ENCODE results near the gene CUBN.
"Not testable (repeated sequence)": the region's sequence is repeated elsewhere in the genome, so short reads cannot be mapped to it uniquely, and the experiment has no call there.

The CUBN gene

DNA sequence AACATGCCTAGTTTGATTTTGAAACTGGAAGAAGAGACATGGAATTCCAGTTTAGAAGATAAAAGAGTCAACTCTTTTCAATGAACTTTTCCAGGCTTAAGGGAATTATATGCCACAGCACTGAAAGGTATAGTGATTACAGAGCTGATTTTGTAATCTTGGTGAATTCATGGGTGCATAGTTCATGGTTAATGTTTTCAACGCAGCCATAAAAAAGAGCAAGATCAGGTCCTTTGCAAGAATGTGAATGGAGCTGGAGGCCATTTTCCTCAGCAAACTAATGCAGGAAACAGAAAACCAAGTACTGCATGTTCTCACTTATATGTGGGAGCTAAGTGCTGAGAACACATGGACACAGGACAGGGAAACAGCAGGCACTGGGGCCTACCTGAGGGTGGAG is 94.2 kb downstream of the CUBN start:
- no peak for DNase-seq

DNA sequence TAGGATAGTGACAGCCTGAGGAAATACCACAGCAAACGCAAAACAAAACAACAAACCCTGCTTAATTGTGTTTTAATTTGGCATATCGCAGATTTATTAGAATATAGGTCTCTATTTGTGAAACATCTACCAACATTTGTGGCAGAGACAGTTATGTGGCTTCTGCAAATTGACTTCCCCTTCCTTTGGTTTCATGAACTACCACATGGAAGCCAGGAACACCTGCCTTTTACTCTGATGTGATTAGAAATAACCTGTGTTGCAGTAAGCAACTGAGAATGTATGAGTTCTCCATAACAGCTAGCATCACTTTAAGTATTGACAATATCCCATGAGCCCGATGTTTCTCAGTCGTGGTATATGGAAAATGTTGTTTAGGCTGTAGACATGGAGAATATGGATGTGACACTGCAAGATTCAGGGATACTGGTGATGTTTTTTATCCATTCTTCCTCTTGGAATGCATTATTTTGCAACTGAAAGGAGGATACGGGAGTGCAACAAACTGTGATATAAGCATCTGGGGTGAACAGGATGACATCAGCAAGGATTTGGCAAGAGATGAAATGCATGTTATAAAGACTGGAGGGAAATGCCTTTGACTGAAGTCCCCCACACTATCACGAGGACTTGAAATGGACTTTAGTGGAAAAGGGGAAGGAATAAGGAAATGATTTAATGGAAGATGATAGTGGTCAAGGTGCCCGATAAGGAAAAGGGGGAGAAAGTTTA is 95.9 kb downstream of the CUBN start:
- DNase-seq, result peak; percentile 49 to 57

DNA sequence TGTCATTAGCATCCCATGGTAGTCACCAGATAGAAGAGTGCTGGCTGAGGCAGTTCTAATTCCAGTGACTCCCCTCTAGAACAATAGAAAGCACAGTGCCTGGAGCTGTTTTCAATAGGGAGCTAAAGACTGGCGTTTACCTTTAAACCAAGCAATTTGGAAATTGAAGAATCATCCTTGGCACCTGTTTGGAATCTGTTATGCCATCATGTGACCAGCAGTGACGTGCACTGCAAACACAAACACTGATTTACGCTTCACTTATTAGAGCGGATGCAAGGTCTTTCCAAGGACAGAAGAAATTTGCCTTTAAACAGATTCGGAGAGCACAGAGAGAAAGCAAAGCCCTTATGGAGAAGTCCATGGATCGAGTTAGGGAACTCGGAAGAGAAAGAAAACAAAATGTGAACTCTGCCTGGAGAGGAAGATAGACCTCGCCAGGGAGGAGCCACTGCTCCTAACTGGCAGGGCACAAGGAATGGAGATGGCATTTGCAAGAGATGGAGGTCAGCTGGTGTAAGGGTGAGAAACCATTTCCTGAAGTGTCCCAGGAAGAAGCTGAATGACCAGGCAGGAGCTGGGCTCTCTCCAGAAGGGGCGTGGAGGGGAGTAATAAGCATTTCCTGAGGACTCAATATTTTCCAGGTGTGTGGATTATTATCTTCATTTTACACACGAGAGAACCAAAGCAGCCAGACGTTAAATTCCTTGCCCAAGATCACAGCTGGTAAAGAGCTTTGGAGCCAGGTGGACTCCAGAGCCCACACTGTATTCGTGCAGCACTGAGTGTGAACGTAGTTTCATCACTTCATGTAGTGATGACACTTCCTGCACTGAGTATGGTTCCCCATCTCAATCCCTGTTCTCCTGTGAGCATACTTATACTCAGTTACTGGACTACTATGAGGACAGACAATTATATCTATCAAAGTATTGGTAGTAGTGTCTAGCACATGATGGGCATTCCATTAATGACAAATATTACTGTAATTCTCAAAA is 97.7 kb downstream of the CUBN start:
- DNase-seq, result peak; percentile 59 to 61

DNA sequence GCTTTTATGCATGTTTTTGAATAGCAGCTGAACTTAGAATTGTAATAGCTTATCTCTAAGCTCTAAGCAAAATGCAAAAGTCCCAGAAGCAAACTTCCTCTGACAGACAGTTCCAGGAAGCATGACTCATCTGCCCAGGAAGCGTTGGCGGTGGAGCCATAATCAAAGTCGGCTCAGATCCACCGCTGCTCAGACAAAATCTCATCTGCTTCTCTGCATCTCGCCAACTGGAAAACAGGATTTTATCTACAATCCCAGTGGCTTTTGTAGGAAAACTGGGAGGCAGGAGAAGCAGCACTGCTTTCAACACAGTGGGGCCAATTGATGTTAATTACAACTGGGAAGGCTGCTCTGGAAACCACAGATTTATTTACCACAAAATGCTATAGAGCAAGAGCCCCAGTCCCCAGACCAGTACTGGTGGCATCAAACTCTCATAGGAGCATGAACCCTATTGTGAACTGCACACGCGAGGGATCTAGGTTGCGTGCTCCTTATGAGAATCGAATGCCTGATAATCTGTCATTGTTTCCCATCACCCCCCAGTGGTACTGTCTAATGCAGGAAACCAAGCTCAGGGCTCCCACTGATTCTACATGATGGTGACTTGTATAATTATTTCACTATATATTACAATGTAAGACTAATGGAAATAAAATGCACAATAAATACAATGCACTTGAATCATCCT is 99.9 kb downstream of the CUBN start:
- peak; percentile 90 to 92 for DNase-seq

DNA sequence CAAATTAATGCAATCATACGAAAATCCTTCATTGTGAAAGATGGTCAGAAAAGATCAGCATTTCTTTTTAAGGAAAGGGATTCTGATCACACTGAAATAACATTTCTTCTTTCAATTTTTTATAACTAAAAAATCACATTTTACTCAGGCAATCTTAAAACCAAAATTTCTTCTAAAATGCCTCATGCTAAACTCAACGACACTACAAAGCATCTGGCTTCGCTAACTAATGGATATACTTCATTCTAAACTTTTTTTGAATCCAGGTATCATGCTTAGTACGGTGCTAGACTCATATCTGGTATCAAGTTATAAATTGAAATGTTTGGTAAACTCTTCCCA is 100.4 kb downstream of the CUBN start:
- DNase-seq, result no peak

DNA sequence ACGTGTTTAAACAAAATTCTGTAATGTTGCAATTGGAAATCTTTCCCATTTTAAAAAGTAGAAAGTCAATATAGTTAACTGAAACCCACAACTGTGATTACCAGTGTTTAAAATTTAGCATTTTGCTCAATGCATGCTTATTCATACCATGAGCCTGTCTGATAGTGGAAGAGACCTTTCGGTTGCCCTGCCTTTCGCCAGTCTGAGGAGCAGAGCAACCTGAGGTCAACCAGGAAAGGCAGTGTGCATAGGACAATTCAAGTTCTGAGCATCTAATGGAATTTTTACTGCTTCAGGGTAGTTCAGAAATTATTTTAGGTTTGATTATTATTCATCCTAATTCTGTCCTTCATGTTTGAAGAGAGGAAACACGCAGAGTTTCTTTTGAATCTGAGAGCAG is 100.8 kb downstream of the CUBN start:
- DNase-seq, result peak in 1 of 2 donors; percentile 14

DNA sequence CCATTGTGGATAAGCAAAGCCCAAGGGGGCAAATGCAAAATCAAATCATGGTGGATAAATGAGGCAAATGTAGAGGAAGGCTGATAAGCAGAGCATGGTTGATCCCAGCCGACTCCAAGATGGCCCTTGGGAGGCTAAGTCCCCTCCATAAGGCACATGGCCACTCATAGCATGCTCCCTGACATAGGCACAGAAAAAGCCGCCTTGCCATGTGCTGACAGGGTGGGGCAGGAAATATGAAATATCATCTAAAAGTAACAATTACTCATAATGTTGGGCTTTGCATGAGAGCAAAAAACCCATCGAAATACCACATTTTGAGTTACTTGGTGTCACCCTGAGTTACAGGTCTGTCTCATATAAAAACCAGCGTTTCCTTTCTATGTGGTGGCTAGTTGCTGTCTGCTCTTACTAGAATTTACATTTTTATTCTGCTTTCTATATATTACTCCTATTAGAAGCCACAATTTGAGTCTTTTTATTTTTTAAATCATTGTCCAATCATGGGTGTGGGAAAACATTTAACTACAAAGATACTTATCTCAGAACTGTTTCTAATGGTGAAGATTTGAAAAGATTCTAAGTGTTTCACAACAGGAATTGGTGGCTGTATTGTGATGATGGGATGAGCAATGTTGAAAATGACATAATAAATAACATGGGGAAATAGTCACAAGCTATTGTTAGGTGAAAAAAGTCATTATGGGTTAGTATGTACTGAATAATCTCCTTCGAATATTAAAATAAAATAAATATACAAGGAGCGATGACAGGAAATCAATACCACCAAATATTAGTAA is 102.7 kb downstream of the CUBN start:
- DNase-seq, result peak; percentile 53 to 75

DNA sequence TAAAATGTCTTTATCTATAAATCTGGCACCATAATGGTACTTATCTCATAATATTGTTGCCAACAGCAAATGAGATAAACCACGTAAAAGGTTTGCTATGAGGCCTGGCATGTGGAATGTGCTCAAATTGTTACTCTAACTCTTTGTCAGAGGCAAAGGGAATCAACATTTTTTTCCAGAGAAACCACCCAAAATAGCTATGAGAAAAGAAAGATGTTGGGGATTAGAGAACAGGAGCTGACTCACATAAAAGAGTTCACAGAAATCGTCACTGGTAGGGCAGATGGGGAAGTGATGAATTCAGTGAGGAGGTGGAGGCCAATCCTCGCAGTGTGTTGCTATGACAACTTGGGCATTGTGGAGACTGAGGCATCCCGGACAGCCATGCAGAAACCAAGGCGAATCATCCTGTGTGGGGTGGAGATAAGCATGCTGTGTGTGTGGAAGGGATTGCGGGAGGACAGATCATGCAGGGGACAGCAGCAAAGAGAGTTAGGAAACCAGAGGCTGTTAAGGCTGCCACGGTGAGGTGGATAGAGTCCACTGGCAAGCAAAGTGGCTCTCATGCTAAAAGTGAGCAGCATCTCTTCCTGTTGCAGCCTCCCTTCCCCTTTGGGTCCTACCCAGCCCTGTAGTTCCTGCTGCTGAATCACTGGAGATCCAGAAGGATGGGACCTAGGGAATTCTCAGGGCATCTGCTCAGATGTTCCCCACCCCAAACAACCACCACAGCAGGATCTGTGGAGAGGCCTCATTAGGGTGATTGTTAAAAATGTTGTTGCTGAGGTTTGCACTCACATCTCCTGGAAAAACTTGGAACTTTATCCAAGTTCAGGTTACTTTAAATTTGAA is 103.9 kb downstream of the CUBN start:
- peak; percentile 82 to 91 for DNase-seq

DNA sequence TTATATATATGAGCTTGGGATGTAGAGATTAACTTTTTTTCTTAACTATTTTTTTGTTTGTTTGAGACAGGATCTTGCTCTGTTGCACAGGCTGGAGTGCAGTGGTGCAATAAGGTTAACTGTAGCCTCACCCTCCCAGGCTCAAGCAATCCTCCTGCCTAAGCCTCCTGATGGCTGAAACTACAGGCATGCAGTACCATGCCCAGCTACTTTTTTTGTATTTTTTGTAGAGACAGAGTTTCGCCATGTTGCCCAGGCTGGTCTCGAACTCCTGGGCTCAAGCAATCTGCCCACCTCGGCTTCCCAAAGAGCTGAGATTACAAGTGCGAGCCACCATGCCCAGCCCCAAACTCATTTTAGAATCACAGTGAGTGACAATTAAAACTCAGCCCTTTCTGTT is 105.2 kb downstream of the CUBN start:
- DNase-seq, result peak in 1 of 2 donors; percentile 37

DNA sequence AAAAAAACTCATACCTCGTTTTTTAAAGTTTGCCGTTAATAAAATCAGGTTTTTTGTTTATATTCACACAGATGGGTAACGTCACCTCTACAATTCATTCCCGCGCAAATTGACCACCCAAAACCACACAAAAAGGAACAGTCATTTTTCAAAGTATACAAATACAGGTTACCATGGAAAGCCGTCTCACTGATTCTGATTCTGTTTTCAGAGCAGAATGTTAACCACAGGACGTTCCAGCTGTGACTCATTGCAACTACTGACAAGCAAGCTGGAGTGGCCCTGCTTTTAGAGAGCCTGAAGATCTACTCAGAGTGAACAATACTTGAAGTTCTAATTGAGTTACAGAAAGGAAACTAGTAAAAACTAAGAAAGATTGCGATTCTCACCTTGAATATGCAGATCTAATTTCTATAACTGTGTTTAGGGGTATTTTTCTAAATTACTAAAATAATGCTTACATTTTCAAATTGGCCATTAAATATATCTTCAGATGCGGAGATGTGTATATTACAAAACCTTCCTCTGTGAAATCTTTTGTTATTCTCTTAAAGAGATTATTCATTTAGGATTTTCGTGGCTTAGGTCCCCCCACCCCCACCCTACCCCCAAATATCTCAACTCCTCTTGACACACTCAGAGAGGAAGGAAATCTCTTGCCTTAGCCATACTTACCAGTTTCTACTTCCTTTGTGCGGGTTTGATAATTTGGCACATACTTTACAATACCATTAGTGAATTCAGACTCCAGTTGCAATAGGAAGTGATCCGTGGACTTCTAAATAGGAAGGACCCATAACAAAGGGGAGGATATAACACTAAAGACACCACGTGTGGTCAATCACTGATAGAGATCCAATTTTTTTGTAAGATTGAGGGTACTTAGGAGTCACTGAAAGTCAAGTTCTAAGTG is 106.0 kb downstream of the CUBN start:
- peak; percentile 88 to 94 for DNase-seq

DNA sequence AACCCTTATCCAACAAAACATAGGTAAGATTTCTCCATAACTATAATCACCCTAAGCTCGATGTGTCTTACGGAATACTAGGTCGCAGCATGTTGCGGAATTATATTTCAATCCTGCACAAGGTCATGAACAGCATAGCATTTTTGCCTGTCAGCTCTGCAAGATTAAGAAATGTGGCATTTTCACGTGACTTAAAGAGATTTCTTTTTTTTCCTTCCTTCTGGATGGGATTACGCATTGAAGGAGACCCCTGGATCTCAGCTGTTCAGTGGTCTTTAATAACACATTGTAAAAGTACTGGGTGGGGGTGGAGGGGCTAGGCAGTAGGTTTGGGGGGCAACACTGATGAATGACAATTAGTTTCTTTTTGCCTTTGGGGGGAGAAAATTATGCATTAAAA is 106.7 kb downstream of the CUBN start:
- peak; percentile 52 to 77 for DNase-seq

DNA sequence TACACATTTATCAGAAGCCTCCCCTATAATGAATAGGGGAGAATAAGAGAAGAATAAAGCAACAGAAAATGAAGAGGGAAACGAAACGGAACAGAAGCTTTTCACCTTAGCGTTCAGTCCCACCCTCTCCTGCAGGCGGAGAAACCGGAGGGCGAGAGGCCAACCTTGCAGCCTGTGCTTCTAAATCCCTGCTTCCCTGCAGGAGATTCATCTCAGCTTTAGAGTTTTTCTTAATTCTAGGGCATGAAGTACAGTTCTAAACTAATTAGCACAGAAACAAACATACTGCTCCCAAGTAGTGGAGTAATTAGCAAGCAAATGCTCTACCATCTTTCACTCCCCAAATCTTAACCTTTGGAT is 107.2 kb downstream of the CUBN start:
- DNase-seq, result no peak

DNA sequence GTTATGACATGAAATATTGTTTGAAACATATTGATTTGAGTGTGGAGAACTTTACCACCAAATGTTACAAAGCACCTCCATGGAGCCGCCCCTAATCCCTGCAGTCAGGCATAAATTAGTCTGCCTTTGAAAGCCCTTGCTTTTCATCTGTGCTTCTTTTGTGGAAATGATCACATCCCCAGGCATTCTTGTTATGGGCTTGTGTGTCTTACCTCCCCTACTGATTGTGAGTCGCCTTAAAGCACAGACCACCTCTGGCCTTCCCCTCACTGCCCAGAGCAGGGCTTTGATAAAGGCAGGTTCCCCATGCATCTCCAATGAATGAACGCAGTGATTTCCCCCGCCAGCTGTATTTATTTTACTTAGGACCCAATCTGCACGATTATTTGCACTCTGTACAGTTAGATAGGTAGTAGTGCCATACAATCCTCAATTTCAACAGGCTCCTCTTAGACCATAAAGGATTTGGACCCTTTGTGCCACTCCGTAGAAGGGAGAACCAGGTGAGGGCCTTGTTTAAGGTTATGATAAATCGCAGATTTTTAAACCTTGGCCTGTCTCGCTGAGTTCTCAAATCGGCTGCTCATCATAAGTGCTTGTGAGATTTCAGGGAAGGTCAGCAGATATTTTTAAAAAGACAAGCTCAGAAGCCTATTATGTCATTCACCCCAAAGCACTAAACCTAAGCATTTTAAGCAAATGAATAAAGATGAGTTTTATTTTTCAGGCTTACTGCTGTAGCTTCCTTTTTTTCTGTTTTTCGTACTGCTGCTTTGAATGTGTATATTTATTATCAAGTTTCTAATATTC is 107.8 kb downstream of the CUBN start:
- DNase-seq, result no peak

DNA sequence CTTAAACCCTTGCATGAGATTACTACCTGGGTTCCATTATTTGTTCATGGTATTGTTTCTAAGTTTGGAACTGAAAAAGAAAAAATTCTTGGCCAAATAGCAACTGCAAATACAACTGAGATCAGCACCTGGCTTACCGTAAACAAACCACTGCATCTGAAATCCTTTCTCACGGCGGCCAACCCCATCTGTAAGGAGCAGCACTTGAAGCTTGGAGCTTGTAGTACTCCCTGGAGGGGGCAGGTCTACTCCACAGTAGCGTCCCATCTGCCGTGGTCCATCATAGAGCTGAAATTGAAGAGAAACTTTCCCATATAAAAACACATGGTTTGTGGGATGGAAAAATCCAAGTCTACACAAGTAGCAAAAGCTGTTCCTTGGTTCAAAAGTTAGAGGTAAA is 109.9 kb downstream of the CUBN start:
- no peak for DNase-seq

DNA sequence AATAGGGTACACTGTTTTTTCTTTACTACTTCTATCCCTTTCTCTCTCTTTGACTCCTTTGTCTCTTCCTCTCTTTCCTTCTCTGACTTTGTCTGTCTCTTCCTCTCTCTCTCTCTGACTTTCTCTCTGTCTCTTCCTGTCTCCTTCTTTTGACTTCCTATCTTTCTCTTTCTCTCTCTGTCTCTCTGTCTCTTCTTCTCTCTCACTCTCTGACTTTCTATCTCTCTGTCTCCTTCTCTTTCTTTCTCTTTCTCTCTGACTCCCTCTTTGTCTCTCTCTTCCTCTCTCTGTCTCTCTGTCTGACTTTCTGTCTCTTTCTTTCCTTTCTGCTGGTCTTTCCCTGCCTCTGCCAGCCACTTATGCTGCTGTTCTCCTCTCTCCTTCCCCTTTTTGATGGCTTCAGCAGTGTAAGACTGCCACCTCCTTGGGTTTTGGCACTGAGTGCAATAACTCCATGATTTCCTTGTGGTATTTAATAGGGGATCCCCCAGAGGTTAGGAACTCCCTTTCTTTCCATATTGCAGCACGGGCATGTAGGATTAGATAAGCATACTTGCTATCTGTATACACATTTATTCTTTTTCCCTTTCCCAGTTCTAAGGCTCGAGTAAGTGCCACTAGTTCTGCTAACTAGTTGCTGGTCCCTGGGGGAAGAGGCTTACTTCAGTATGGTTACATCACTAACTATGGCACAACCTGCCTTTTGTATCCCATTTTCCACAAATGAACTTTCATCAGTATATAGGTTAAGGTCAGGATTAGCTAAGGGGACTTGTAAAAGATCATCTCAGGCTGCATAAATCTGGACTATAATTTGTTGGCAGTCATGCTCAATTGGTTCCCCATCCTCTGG is 116.3 kb downstream of the CUBN start:
- peak; percentile 19 to 35 for DNase-seq

DNA sequence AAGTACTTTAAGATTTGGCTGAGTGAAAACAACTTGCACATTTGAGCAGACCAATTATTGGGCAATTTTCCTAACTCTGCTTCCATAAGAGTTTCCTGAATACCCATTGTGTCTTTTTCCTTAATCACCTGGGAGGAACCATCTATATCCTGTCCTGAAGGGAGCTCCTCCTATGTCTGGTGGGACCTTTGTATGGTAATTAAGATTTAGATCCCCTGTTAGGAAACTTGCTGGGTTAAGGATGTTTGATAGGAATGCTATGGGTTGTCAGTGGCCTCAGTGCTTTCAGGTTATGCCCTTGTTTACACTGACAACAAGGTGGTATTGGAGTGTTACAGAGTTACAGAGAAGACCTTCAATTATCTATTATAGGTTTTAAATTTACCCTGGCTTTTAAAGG is 116.9 kb downstream of the CUBN start:
- not testable (repeated sequence) for DNase-seq

DNA sequence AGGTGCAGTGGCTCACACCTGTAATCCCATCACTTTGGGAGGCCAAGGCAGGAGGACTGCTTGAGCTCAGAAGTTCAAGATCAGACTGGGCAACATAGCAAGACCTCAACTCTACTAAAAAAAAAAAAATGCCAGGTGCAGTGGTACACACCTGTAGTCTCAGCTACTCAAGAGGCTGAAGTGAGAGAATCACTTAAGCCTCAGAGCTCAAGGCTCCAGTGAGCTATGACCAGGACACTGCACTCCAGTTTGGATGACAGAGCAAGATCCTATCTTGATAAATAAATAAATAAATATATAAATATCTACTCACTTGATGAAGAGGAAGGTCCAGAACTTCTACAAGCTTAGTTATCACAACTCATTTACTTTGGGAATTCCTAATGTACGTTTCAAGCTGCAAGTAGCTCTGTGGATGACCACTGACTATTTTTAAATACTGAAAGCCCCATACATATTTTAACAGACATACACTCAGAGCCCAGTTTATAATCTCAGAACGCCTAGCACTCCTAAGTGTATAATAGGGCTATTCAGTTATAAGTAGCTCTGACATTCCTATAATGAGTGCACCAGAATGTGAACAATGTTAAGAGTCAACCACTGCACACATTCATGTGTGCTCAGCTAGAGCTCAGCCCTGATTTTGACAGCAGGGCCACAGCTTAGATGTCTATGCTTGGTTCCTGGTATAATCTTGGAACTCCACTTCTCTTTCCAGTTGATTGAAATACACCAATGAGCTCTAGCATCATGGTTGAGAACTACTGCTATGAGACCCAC is 119.1 kb downstream of the CUBN start:
- no peak for DNase-seq
